B cell (primary cell): ENCODE measurements around the gene TRIM52. TPM values are rescaled to one million over a fixed set of nuclear protein-coding genes. Genes with fewer than 3 reads are reported as not detected.

Source experiments
- ATAC-seq: fragments of 200-7000 bp; cut with Tn5 transposase; one replicate; pipeline ENCODE4 v1.10.0; 2021; ENCODE audit warnings: low read depth, mild to moderate bottlenecking, moderate number of reproducible peaks, moderate library complexity
- CTCF ChIA-PET: fragments of 350-600 bp; sonication (Branson Sonifier 250); formaldehyde crosslinking; loops from one replicate; lab custom pipeline; 2021; ENCODE audit warnings: antibody characterized with exemption, inconsistent platforms; lab: Charles Lee
- POLR2A ChIA-PET: fragments of 350-600 bp; sonication (Branson Sonifier 250); formaldehyde crosslinking; loops from one replicate; lab custom pipeline; 2021; ENCODE audit warnings: antibody characterized with exemption; lab: Charles Lee
- DNase-seq: peaks from one replicate; pipeline ENCODE4 v3.0.0; 2013
- H2AFZ ChIP-seq: 2 replicates; pipeline ENCODE4 v1.6.1; 2012; ENCODE audit warnings: mild to moderate bottlenecking, low read depth, low read length; ENCODE audit not compliant: insufficient read depth, poor library complexity, severe bottlenecking
- H3K27ac ChIP-seq, 2 donors: 1 replicate in 1 of 2; 2 replicates in 1 of 2; pipeline ENCODE4 v1.5.1; 2012 to 2013; ENCODE audit warnings: low read length in 2 of 2, mild to moderate bottlenecking in 2 of 2, moderate library complexity in 1 of 2
- H3K27me3 ChIP-seq, 4 experiments: fragments of 200-600 bp in 1 of 4; sonication (generic) in 1 of 4; replicated peaks in 1 of 4; 1 replicate in 2 of 4; 2 replicates in 2 of 4; pipeline versions ENCODE4 v1.6.1 to v1.7.0; 2013 to 2016; ENCODE audit warnings: low read length in 3 of 4, mild to moderate bottlenecking in 2 of 4, mixed read lengths in 1 of 4, moderate library complexity in 1 of 4; ENCODE audit not compliant: insufficient read depth in 4 of 4, control insufficient read depth in 3 of 4; ENCODE audit errors: control extremely low read depth in 1 of 4
- H3K36me3 ChIP-seq, 2 experiments: replicated peaks in 1 of 2; 1 replicate in 1 of 2; 2 replicates in 1 of 2; pipeline versions ENCODE4 v1.6.1 to v1.7.1; 2013; ENCODE audit warnings: low read length in 1 of 2; ENCODE audit not compliant: insufficient read depth in 2 of 2, control insufficient read depth in 1 of 2; ENCODE audit errors: control extremely low read depth in 1 of 2, extremely low read depth in 1 of 2
- H3K4me1 ChIP-seq, 2 donors: fragments of 200-600 bp in 1 of 2; sonication (generic) in 1 of 2; 1 replicate in 1 of 2; 2 replicates in 1 of 2; pipeline versions ENCODE4 v1.5.1 to v1.6.1; 2013 to 2017; ENCODE audit warnings: low read length in 2 of 2; ENCODE audit not compliant: control insufficient read depth in 2 of 2, insufficient read depth in 2 of 2
- H3K4me2 ChIP-seq: replicated peaks from 2 replicates; pipeline ENCODE3; 2012; ENCODE audit warnings: mild to moderate bottlenecking, low read depth, low read length; ENCODE audit not compliant: poor library complexity, severe bottlenecking
- H3K4me3 ChIP-seq, 5 experiments: fragments of 200-600 bp in 1 of 5; sonication (generic) in 1 of 5; 1 replicate in 3 of 5; 2 replicates in 2 of 5; pipeline versions ENCODE4 v1.5.1 to v1.7.0; 2011 to 2016; ENCODE audit warnings: low read length in 4 of 5, mild to moderate bottlenecking in 4 of 5, low read depth in 2 of 5, control low read depth in 1 of 5, moderate library complexity in 1 of 5; ENCODE audit not compliant: insufficient read depth in 1 of 5; ENCODE audit errors: control extremely low read depth in 1 of 5, extremely low read depth in 1 of 5
- H3K79me2 ChIP-seq: fragments of 200-600 bp; sonication (generic); one replicate; pipeline ENCODE4 v1.6.0; 2016; ENCODE audit warnings: low read length; ENCODE audit not compliant: control insufficient read depth, insufficient read depth
- H3K9ac ChIP-seq: fragments of 200-600 bp; sonication (generic); 2 replicates; pipeline ENCODE4 v1.6.1; 2017; ENCODE audit warnings: mild to moderate bottlenecking, low read length, moderate library complexity
- H3K9me3 ChIP-seq, 3 donors: one replicate each; pipeline versions ENCODE4 v1.6.1 to v1.7.1; 2013; ENCODE audit warnings: low read length in 2 of 3; ENCODE audit not compliant: control insufficient read depth in 2 of 3, insufficient read depth in 1 of 3; ENCODE audit errors: control extremely low read depth in 1 of 3
- H4K20me1 ChIP-seq: 2 replicates; pipeline ENCODE4 v1.6.0; 2012; ENCODE audit warnings: mild to moderate bottlenecking, low read length; ENCODE audit not compliant: insufficient read depth, control insufficient read depth, poor library complexity, severe bottlenecking
- H3K27ac Mint-ChIP-seq: one replicate; pipeline ENCODE4 v1.8.0; 2021; ENCODE audit warnings: mixed read lengths
- H3K27me3 Mint-ChIP-seq: one replicate; pipeline ENCODE4 v1.8.0; 2021; ENCODE audit warnings: mixed read lengths
- H3K4me1 Mint-ChIP-seq: one replicate; pipeline ENCODE4 v1.8.0; 2021; ENCODE audit warnings: mixed read lengths
- H3K4me3 Mint-ChIP-seq: one replicate; pipeline ENCODE4 v1.8.0; 2021; ENCODE audit warnings: mixed read lengths
- H3K9me3 Mint-ChIP-seq: one replicate; pipeline ENCODE4 v1.8.0; 2022; ENCODE audit warnings: mixed read lengths; ENCODE audit not compliant: insufficient read depth
- EZH2 ChIP-seq: IDR thresholded peaks from 2 replicates; pipeline ENCODE4 v1.6.1; 2012; ENCODE audit warnings: borderline replicate concordance, low read depth, mild to moderate bottlenecking, moderate library complexity, low read length; ENCODE audit not compliant: insufficient read depth, poor library complexity, severe bottlenecking
- WGBS: methylation state at CpG from one replicate; pipeline ENCODE4 v1.1.5; 2013; ENCODE audit warnings: missing lambda C conversion rate; ENCODE audit not compliant: insufficient coverage; 5-methylcytosine and 5-hydroxymethylcytosine counted together
- intact Hi-C: fragments of 100-400 bp; cut with micrococcal nuclease; formaldehyde crosslinking; loops from one replicate; pipeline ENCODE4 v1.10.0; 2022
- polyA plus RNA-seq: library from polyadenylated mRNA; depleted of rRNA; stranded (reverse); fragments of >200 nt; gene quantifications from 2 replicates; pipeline ENCODE4 v1.2.3, GENCODE V29; 2012
- total RNA-seq, 2 donors: library from RNA; stranded (reverse); fragments of 120-200 nt in 1 of 2; gene quantifications; 1 replicate in 1 of 2; 2 replicates in 1 of 2; pipeline versions ENCODE4 v1.2.3 to v1.2.4, GENCODE V29; 2013 to 2022
- TF ChIP-seq, protein P1 (sequence below): fragments of 200-600 bp; IDR thresholded peaks from one replicate; pipeline ENCODE4 v1.8.0; 2022; ENCODE audit warnings: antibody characterized with exemption, mild to moderate bottlenecking

Gene TRIM52
- total and polyA plus RNA-seq, 2 donors (not counting 1 experiment from before 2014, with no cell fraction given), result 29.9 to 61.3 TPM

DNA sequence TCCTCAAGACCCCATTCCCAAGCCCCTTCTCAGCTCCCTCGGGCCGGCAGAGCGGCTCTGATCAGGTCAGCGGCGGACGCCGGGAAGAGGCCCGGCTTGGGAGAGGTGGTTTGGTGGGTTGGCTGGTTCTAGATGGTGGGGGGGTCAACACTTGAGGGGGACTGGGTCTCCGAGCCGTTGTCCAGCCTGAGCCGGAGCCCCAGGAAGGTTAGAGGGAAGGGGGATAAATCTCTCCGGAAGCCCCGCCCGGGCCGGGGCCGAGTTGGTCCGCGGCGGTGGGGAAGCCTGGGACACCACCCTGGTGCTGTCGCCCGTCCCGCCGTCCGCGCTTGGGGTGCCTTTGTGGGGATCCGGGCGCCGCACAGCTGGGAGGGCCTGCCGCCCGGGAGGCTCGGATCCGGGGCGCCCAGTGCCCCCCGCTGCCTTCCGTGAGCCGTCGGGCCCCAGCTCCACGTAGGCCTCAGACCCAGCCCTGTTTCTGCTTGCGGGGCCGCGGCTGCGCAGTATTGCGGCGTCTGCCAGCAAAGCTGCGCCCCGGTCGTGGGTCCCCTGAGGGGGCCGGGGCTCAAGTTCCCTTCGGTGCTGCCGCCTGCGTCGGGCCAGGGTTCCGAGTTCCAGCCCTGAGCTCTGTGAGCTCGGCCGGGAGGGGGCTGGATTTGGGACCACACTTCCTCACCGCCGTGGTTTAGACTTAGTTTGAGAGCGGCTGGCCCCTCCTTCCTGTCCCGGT is 542 bp upstream of the TRIM52 start:
- Mint-ChIP-seq H3K27ac (peak overlapping the region; percentile 97), H3K9me3 (no peaks in the 10 kb centered on the region), H3K4me3 (peak overlapping the region; percentile 95), H3K27me3 (no peaks in the 10 kb centered on the region), H3K4me1 (peaks cover 45% of the 10 kb centered on the region)
- ATAC-seq, result peak; percentile 57
- H3K27me3 ChIP-seq, result no peaks in the 10 kb centered on the region
- DNase-seq, result peak; percentile 90
- CTCF ChIA-PET, result interaction anchor here (0.8 to 4.0 kb wide), 9 partner anchors 9 to 88 kb away, joined by 3 to 28 read pairs (median 9); partner anchors contain the start of gene TRIM41
- H4K20me1 ChIP-seq, result peaks cover 13% of the 10 kb centered on the region
- peak overlapping the region; percentile 67 to 99 (median 98) for H3K4me3 ChIP-seq
- WGBS, result 0% methylated on average over 56 of the region's 59 CpGs
- POLR2A ChIA-PET, result interaction anchor here (0.5 to 3.1 kb wide), 15 partner anchors 13 to 1468 kb away, joined by 3 to 63 read pairs (median 7); partner anchors contain the start of genes LTC4S, RACK1 and TRIM41
- peaks cover 71% of the 10 kb centered on the region for H3K79me2 ChIP-seq
- peaks cover 0 to 9% (median 0%) of the 10 kb centered on the region in 3 donors for H3K9me3 ChIP-seq
- peaks cover 22 to 38% of the 10 kb centered on the region in 2 donors for H3K4me1 ChIP-seq
- peak overlapping the region; percentile 98 for H3K27ac ChIP-seq
- peak overlapping the region; percentile 96 for H3K4me2 ChIP-seq
- H3K36me3 ChIP-seq, result peaks cover 5 to 8% of the 10 kb centered on the region in 2 experiments
- H3K9ac ChIP-seq, result peak overlapping the region; percentile 100
- intact Hi-C loops, result loop anchor here (1.0 to 5.0 kb wide), 7 partner anchors 15 to 459 kb away; partner anchors contain the start of genes MGAT1, TRIM41 and ZFP62
- H2AFZ ChIP-seq, result peak overlapping the region; percentile 98
- TF ChIP-seq EZH2, result no peak
- TF ChIP-seq, protein P1, sequence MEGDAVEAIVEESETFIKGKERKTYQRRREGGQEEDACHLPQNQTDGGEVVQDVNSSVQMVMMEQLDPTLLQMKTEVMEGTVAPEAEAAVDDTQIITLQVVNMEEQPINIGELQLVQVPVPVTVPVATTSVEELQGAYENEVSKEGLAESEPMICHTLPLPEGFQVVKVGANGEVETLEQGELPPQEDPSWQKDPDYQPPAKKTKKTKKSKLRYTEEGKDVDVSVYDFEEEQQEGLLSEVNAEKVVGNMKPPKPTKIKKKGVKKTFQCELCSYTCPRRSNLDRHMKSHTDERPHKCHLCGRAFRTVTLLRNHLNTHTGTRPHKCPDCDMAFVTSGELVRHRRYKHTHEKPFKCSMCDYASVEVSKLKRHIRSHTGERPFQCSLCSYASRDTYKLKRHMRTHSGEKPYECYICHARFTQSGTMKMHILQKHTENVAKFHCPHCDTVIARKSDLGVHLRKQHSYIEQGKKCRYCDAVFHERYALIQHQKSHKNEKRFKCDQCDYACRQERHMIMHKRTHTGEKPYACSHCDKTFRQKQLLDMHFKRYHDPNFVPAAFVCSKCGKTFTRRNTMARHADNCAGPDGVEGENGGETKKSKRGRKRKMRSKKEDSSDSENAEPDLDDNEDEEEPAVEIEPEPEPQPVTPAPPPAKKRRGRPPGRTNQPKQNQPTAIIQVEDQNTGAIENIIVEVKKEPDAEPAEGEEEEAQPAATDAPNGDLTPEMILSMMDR, result no peak
